Endothelial cell of umbilical vein (primary cell): Measurements from ENCODE around the gene FOXK1. TPM values are rescaled to one million over a fixed set of nuclear protein-coding genes. Genes with fewer than 3 reads are reported as not detected.

Source experiments
- BruUV-seq: library from RNA; stranded (reverse); fragments of 400-500 nt; replicated peaks from 2 replicates; lab custom pipeline; 2021; lab: Mats Ljungman, UMichigan
- CTCF ChIA-PET: fragments of 300-600, 350-600 bp; sonication (Branson Sonifier 250); formaldehyde crosslinking; loops from one replicate; lab custom pipeline; 2021; ENCODE audit warnings: antibody characterized with exemption, inconsistent platforms; lab: Charles Lee
- POLR2A ChIA-PET: fragments of 300-600, 350-600 bp; sonication (Branson Sonifier 250); formaldehyde crosslinking; loops from one replicate; lab custom pipeline; 2021; ENCODE audit warnings: antibody characterized with exemption, inconsistent platforms; lab: Charles Lee
- DNase-seq: peaks from one replicate; pipeline ENCODE4 v3.0.0-alpha.2; 2011; ENCODE audit warnings: low read depth, low spot score
- FAIRE-seq: peaks from 2 replicates; lab custom pipeline; 2011; peaks lifted over from hg19 to GRCh38; lab: Jason Lieb, UNC
- H2AFZ ChIP-seq: 2 replicates; pipeline ENCODE4 v1.6.0; 2012; ENCODE audit warnings: low read depth, low read length, control low read depth, inconsistent platforms
- H3K27ac ChIP-seq: 2 replicates; pipeline ENCODE4 v1.5.1; 2011; ENCODE audit warnings: low read depth, mild to moderate bottlenecking, control low read depth, low read length, moderate library complexity; ENCODE audit not compliant: insufficient read depth
- H3K27me3 ChIP-seq, 2 experiments: 2 replicates each; pipeline versions ENCODE4 v1.6.0 to v1.6.1; 2011; ENCODE audit warnings: low read length in 2 of 2, mixed read lengths in 1 of 2; ENCODE audit not compliant: control insufficient read depth in 2 of 2, insufficient read depth in 2 of 2
- H3K36me3 ChIP-seq, 2 experiments: 2 replicates in 1 of 2; 3 replicates in 1 of 2; pipeline ENCODE4 v1.5.1; 2011; ENCODE audit warnings: low read length in 2 of 2, mild to moderate bottlenecking in 1 of 2, moderate library complexity in 1 of 2; ENCODE audit not compliant: control insufficient read depth in 2 of 2, insufficient read depth in 2 of 2; ENCODE audit errors: extremely low read depth in 1 of 2
- H3K4me1 ChIP-seq: 3 replicates; pipeline ENCODE4 v1.5.1; 2011; ENCODE audit warnings: mild to moderate bottlenecking, low read length; ENCODE audit not compliant: control insufficient read depth, insufficient read depth; ENCODE audit errors: extremely low read depth
- H3K4me2 ChIP-seq: 2 replicates; pipeline ENCODE4 v1.6.1; 2011; ENCODE audit warnings: low read length, control low read depth, mixed read lengths; ENCODE audit not compliant: insufficient read depth
- H3K4me3 ChIP-seq, 3 experiments: fragments of 200-600 bp in 1 of 3; sonication (generic), shearing (Covaris generic) in 1 of 3; replicated peaks in 1 of 3; 2 replicates each; pipeline ENCODE4 v1.5.1; 2011 to 2016; ENCODE audit warnings: control low read depth in 3 of 3, low read length in 3 of 3, mild to moderate bottlenecking in 2 of 3, inconsistent platforms in 1 of 3, low read depth in 1 of 3, moderate library complexity in 1 of 3; ENCODE audit not compliant: insufficient read depth in 1 of 3
- H3K79me2 ChIP-seq: 2 replicates; pipeline ENCODE4 v1.6.0; 2012; ENCODE audit warnings: low read length, inconsistent platforms; ENCODE audit not compliant: control insufficient read depth, insufficient read depth
- H3K9ac ChIP-seq: replicated peaks from 2 replicates; pipeline ENCODE3; 2011; ENCODE audit warnings: low read length, control low read depth; ENCODE audit not compliant: insufficient read depth; ENCODE audit errors: extremely low read depth
- H3K9me1 ChIP-seq: replicated peaks from 3 replicates; pipeline ENCODE4 v1.6.0; 2011; ENCODE audit warnings: mild to moderate bottlenecking, low read length; ENCODE audit not compliant: control insufficient read depth, insufficient read depth; ENCODE audit errors: extremely low read depth
- H3K9me3 ChIP-seq: replicated peaks from 2 replicates; pipeline ENCODE4 v1.5.1; 2012; ENCODE audit warnings: low read length, inconsistent platforms; ENCODE audit not compliant: control insufficient read depth, insufficient read depth
- H4K20me1 ChIP-seq: replicated peaks from 2 replicates; pipeline ENCODE3; 2011; ENCODE audit warnings: mild to moderate bottlenecking, low read length; ENCODE audit not compliant: control insufficient read depth, insufficient read depth; ENCODE audit errors: extremely low read depth
- EZH2 ChIP-seq: IDR thresholded peaks from 2 replicates; pipeline ENCODE4 v1.6.1; 2012; ENCODE audit warnings: borderline replicate concordance, low read depth, mild to moderate bottlenecking, moderate library complexity, low read length, inconsistent platforms; ENCODE audit not compliant: severe bottlenecking
- FOS ChIP-seq: IDR thresholded peaks from 2 replicates; pipeline ENCODE4 v1.6.1; 2011; ENCODE audit warnings: mild to moderate bottlenecking, low read length, moderate library complexity, borderline replicate concordance; ENCODE audit not compliant: insufficient read depth
- GATA2 ChIP-seq: IDR thresholded peaks from 2 replicates; pipeline ENCODE4 v1.7.0; 2011; ENCODE audit warnings: low read depth, mild to moderate bottlenecking, moderate library complexity, mixed read lengths, low read length; ENCODE audit not compliant: insufficient read length, insufficient read depth
- JUN ChIP-seq: IDR thresholded peaks from 2 replicates; pipeline ENCODE4 v1.6.1; 2011; ENCODE audit warnings: borderline replicate concordance, low read depth; ENCODE audit not compliant: insufficient read length, insufficient read depth
- MYC ChIP-seq: IDR thresholded peaks from one replicate; pipeline ENCODE4 v1.6.1; 2011; ENCODE audit warnings: mild to moderate bottlenecking, low read depth, low read length
- POLR2A ChIP-seq: IDR thresholded peaks from 2 replicates; pipeline ENCODE4 v1.6.1; 2012; ENCODE audit warnings: low read depth, mild to moderate bottlenecking, control low read depth, low read length
- POLR2AphosphoS5 ChIP-seq: IDR thresholded peaks from 2 replicates; pipeline ENCODE4 v1.6.1; 2012; ENCODE audit warnings: low read depth, mild to moderate bottlenecking, control low read depth, low read length, moderate library complexity; ENCODE audit not compliant: insufficient read depth
- dilution Hi-C: fragments of 300-500 bp; cut with MboI; formaldehyde crosslinking; loops from one replicate; pipeline ENCODE4 v1.15.0; 2019; ENCODE audit warnings: low sequenced_read_pairs; ENCODE audit not compliant: extremely low pct_ligation_motif_present
- intact Hi-C: fragments of 100-400 bp; cut with micrococcal nuclease; formaldehyde crosslinking; loops from one replicate; pipeline ENCODE4 v1.10.0; 2022
- polyA plus RNA-seq, 4 experiments: library from polyadenylated mRNA; depleted of rRNA in 3 of 4; stranded (reverse) in 3 of 4; unstranded in 1 of 4; fragments of >200 nt; gene quantifications; 2 replicates each; pipeline versions ENCODE4 v1.2.1 to v1.2.3, GENCODE V29; 2011 to 2012; ENCODE audit warnings: missing spikeins in 1 of 4
- total RNA-seq: library from RNA; stranded (reverse); gene quantifications from 2 replicates; pipeline ENCODE4 v1.2.3, GENCODE V29; 2021
- TF ChIP-seq, protein P1 (sequence below): IDR thresholded peaks from 2 replicates; pipeline ENCODE4 v1.6.1; 2011; ENCODE audit not compliant: insufficient read depth, insufficient read length
- TF ChIP-seq, protein P2 (sequence below), 2 donors: IDR thresholded peaks; 1 replicate in 1 of 2; 2 replicates in 1 of 2; pipeline ENCODE4 v1.5.1; 2011; ENCODE audit warnings: low read length in 2 of 2, mild to moderate bottlenecking in 2 of 2, moderate library complexity in 2 of 2, control low read depth in 1 of 2, inconsistent platforms in 1 of 2, low read depth in 1 of 2; ENCODE audit not compliant: insufficient read depth in 1 of 2; ENCODE audit errors: extremely low read depth in 1 of 2

The FOXK1 gene
- total and polyA plus RNA-seq, 2 donors (not counting 3 experiments of a cell fraction or from before 2014, with no cell fraction given): 8.0 to 52.1 TPM

DNA sequence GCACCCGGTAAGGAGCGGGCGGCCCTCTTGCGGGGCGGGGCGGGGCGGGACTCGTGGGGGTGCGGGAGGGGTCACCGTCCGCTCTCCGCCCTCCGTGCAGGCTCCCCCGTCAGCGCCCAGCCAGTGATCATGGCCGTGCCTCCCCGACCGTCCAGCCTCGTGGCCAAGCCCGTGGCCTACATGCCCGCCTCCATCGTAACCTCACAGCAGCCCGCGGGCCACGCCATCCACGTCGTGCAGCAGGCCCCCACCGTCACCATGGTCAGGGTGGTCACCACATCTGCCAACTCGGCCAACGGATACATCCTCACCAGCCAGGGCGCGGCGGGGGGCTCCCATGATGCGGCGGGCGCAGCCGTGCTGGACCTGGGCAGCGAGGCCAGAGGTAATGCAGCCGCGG lies 77.1 kb downstream of the FOXK1 start:
- no peaks in the 10 kb centered on the region for H3K9me1 ChIP-seq
- H2AFZ ChIP-seq: no peak overlapping the region
- H4K20me1 ChIP-seq: no peaks in the 10 kb centered on the region
- H3K9me3 ChIP-seq: no peaks in the 10 kb centered on the region
- H3K79me2 ChIP-seq: peaks cover under 1% of the 10 kb centered on the region
- CTCF ChIA-PET: interaction anchor here (1.4 kb wide), 1 partner anchor 16 kb away, joined by 5 read pairs; the partner anchor contains the start of gene AP5Z1
- DNase-seq: no peak
- no peak overlapping the region for H3K9ac ChIP-seq
- intact Hi-C loops (no loop called here), dilution Hi-C loops (no loop called here)
- no peak for FAIRE-seq
- H3K36me3 ChIP-seq: peaks cover 20 to 58% of the 10 kb centered on the region in 2 experiments
- H3K4me3 ChIP-seq: no peak overlapping the region
- POLR2A ChIA-PET: interaction anchor here (1.3 kb wide), 1 partner anchor 16 kb away, joined by 4 read pairs; the partner anchor contains the start of gene AP5Z1
- no peak for TF ChIP-seq GATA2
- TF ChIP-seq JUN: no peak
- no peak for TF ChIP-seq MYC
- no peak for TF ChIP-seq EZH2
- TF ChIP-seq, protein P1, sequence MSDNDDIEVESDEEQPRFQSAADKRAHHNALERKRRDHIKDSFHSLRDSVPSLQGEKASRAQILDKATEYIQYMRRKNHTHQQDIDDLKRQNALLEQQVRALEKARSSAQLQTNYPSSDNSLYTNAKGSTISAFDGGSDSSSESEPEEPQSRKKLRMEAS: no peak
- TF ChIP-seq, protein P2, sequence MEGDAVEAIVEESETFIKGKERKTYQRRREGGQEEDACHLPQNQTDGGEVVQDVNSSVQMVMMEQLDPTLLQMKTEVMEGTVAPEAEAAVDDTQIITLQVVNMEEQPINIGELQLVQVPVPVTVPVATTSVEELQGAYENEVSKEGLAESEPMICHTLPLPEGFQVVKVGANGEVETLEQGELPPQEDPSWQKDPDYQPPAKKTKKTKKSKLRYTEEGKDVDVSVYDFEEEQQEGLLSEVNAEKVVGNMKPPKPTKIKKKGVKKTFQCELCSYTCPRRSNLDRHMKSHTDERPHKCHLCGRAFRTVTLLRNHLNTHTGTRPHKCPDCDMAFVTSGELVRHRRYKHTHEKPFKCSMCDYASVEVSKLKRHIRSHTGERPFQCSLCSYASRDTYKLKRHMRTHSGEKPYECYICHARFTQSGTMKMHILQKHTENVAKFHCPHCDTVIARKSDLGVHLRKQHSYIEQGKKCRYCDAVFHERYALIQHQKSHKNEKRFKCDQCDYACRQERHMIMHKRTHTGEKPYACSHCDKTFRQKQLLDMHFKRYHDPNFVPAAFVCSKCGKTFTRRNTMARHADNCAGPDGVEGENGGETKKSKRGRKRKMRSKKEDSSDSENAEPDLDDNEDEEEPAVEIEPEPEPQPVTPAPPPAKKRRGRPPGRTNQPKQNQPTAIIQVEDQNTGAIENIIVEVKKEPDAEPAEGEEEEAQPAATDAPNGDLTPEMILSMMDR (IDR thresholded peaks at IDR 0.05; ENCODE audit: extremely low read depth in 1 of 2, insufficient read depth in 1 of 2, low read depth in 1 of 2, low read length in 2 of 2): no peak
- no peak for TF ChIP-seq POLR2AphosphoS5
- TF ChIP-seq FOS: no peak
- TF ChIP-seq POLR2A: no peak
- H3K4me2 ChIP-seq: no peak overlapping the region
- no peaks in the 10 kb centered on the region for H3K27me3 ChIP-seq
- H3K27ac ChIP-seq: no peak overlapping the region
- H3K4me1 ChIP-seq: no peaks in the 10 kb centered on the region
- no TSS peak for BruUV-seq
